NCI-H2029 treated with DMSO at 0.1 percent for 48 hours (cell line): ENCODE measurements around the gene TXNRD3.

ENCODE experiments used
- DNase-seq: peaks from one replicate; lab custom pipeline; 2025; lab: John Stamatoyannopoulos, UW

The TXNRD3 gene

DNA sequence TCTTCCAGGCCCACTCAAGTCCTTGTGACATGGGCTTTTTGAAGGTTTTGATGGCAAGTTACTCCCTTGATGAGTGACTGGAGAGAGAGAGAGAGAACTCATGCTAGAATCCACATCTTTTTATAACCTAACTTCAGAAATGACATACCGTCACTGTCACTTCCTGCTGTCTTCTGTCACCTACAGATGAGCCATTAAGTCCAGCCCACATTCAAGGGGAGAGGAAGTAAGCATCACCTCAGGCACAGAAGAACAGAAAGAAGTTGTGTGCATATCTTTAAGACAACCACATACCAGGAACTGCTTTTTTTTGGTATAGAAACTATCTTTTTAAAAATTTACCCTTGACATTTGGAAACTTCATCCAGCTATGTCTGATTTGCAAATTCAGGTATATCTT lies 16.6 kb upstream of the TXNRD3 start:
- no peak for DNase-seq

- DNase-seq: no peak
Observed at GRCh38 chr3:126668450-126669401, 13.8 kb upstream of the TXNRD3 start.

GRCh38 chr3:126667631-126668449 lies 12.9 kb upstream of the TXNRD3 start:
- no peak for DNase-seq

DNA sequence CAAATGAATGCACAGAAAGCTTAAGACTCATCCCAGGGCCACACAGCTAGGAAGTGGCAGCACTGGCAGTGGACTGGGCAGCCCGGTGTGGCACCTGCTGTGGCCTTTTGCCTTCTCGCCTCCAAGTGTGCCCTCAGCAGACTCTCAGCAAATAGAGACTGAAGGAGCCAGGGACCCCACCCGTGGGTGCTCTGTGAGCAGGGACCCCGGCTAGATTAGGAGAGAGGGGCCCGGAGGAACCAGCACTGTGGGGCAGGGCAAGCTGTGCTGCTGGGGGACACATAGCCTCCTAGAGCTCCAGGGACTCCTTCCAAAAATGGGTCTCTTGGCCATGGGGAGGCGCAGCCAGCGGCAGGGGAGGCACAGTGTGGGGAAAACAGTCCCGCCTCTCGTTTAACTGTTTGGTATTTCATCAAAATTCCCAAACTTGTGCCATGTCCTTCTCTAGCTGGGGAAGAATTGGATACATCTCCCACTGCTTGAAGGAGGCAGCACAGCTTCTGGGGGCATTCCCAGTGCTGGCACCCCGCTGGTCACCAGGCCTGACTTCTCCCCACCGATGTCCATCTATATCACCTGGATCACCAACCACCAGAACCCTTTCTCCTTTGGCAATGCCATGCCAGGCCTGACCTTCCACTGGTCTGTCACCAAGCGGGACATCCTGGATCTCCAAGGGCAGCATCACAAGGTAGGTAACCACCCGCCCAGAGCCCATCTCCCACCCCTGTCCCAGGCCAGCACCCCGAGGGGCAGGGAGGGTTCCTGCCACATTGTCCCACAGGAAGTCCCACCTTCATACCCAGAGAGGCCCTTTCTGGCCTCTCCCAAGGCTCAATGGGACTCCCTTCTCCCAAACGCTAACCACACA lies 12.0 kb upstream of the TXNRD3 start:
- no peak for DNase-seq

- no peak for DNase-seq
Observed at GRCh38 chr3:126665959-126666657, 11.2 kb upstream of the TXNRD3 start.

DNA sequence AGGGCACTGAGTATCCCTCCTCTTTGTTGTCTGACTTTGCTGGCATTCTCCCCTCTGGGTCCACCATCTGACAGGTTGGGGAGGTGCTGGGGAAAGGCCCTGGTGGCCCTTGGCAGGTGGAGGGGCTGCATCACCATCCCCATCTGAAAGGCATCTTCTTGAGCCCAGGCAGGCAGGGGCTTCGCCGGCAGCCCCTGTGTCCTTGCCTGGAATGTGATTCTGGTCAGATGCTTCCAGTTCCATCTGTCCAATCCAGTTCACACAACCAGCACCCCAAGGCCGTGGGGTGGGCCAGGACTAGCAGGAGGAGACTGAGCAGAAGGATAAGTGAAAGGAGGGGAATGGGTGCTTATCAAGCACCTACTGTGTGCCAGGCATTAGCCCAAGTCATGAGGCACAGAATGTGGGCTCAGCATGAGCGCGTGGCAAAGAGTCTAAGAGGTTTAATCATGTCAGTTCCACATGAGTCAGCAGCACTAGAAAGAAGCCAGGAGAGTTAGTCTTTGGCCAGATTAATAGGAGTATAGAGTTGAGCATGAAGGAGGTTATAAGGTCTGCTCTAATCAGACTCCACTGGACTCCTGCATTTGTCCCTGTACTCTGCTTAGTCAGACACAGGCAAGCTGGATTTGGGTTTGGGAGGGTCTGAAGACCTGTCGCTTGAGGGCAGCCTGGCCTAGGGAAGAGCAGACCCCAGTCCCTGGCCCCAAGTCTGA lies 10.5 kb upstream of the TXNRD3 start:
- DNase-seq: no peak

DNA sequence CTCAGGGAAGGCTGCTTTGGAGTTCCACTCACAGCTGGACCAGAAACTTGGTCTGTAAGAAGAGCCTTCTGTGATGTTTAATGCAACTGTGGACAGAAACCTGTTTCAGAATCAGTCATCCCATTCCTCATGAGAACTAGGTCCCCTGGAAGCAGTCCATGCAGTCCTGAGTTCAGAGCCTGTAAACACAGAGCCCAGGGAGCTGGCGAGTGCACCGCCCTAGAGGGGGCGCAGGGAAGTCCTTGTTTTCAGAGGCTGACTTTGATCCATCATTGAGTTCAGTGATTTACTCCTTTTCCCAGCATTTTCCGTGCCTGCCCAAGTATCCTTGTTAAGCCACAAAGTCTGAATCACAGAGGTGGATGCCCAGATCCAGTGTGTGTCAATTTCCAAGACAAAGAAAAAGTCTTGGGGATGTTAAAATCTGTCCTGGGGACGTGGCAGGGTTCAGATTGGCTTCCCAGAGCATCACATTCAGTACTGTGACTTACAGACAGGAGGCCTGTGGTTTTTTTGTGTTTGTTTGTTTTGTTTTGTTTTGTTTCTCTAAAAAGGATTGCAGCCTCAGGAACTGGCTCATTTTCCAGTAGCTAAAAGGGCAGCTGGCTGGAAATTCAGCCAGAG lies 9.8 kb upstream of the TXNRD3 start:
- DNase-seq: no peak

DNA sequence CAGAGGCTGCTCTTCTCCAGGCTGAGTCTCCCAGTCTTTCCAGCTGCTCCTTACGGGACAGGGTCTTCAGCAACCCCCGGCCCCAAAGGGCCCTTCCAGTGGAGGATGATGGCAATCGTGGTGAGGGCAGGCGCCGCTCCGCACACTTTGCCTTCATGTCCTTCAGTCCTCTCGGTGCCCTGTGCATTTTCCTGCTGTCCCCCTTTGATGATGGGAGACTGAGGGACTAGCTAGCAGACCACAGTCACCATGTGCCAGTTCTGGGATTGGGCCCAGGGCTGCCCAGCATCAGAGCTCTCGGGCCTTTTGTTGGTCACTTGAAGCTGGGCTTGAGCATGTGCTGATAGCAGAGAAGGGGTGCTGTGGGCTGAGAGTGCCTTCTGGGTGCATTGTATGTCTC lies 8.8 kb upstream of the TXNRD3 start:
- no peak for DNase-seq

DNA sequence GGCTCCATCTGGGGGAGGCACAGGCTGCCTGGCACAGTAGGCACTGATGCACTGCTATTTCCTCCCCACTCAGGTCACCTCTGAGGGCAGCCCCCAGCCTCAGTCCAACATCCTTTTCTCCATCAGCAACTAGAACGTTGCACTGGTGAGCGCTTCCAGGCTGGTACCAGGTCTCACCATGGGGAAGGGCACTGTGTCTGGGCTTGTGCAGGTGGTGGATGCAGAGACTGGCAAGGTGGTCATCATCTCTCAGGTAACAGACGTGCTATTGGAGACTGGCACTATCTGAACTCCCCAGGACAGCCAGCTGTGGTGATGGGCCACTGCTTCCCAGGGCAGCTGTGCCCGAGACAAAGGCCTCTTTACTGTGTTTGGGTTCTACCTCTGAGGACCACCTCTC lies 8.3 kb upstream of the TXNRD3 start:
- no peak for DNase-seq

- no peak for DNase-seq
Observed at GRCh38 chr3:126661532-126662364, 6.8 kb upstream of the TXNRD3 start.

GRCh38 chr3:126659915-126660886 lies 5.3 kb upstream of the TXNRD3 start:
- DNase-seq: no peak

GRCh38 chr3:126658584-126658983 lies 3.7 kb upstream of the TXNRD3 start:
- DNase-seq: no peak

- DNase-seq: no peak
Observed at GRCh38 chr3:126657901-126658300, 3.0 kb upstream of the TXNRD3 start.

DNA sequence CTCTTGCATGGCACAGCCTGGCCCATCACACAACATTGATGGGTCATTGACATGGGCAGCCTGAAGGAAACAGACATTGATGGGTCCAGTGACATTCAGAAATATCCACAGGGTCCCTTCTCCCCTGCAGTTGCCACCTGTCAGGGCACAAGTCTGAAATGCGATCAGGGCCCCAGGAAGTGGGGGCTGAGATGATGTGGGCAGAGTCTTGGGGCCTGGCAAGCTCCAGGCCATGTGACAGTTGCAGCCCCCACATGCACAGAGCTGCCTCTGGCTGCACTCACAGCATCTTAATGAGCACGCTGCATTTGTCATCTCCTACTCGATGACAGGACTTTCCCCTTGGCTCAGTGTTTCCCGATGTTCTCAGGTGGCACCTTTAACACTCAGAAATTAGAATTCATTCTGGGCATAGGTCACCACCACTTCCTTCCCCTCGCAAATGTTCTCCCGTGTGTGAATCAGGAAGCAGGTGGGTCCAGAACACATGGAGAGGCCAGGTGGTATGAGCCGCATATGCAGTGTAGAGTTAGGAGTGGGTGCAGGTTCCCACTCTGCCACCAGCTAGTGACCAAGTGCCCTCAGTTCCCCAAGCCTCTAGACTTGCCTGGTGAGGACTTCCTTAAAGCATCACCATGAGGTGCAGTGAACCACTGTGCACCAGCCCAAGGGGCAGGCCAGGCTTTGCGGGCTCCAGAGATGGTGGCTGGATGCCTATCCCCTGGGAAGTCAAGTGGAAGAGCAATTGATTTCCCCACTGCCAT lies 1.6 kb upstream of the TXNRD3 start:
- DNase-seq: no peak

- DNase-seq: no peak
Observed at GRCh38 chr3:126655887-126656286, 963 bp upstream of the TXNRD3 start.

DNA sequence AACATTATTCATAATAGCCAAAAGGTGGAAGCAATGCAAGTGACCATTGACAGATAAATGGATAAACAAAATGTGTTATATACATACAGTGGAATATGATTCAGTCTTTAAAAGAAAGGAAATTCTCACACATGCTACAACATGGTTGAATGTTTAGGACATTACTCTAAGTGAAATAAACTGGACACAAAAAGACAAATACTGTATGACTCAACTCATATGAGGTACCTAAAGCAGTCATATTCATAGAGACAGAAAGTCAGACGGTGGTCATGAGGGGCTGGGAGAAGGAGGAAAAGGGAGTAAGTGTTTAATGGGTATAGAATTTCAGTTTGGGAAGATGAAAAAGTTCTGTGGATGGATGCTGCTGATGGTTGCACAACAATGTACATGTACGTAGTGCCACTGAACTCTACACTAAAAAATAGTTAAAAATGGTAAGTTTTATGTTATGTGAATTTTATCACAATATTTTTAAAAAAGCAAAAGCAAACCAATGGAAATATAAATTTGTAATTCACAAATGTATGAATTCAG lies 5.3 kb downstream of the TXNRD3 start:
- no peak for DNase-seq

DNA sequence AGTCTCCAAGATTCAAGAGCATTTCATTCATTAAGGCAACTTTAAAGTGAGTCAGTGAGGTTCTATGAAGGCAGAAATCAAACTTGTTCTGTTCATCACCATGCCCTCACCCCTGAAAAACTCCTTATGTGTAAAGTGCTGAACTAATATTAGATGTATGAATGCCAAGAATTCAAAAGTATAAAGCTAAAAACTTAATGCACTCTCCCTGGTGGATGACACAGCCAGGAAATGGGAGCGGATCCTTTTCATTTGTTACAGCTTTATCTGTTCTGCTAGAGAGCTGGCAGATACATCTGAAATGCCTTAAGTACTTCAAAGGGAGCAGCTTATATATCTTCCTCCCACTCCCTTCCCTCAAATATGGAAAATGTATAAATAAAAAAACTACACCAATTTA lies 8.2 kb downstream of the TXNRD3 start:
- DNase-seq: no peak
